ENCODE measurements around the gene KRTAP12-4. TPM values are rescaled to one million over a fixed set of nuclear protein-coding genes. Genes with fewer than 3 reads are reported as not detected.

Gene KRTAP12-4
- total and polyA plus RNA-seq, 7 donors, result not detected

DNA sequence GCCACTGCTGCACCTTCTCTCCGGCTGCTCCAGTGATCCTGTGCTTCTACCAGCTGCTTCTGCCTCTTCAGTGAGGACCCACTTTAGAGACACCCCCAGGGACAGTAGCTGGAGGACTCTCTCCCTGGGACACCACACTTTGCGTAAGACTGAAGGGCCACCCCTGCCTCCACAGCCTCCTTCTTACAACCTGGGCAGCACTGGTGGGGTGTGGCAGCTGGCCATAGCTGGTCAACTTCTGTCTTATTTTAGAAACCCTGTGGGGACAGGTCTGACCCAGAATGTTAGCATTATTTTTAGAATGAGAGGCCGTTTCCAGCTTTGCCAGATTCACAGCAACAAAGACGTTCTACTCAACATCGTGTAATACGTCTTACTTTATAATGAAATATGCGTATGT is 28.7 kb downstream of the KRTAP12-4 start:
- DNase-seq (no peak), ATAC-seq (no peak)
- Histone ChIP-seq H3K4me1 (no peaks in the 10 kb centered on the region), H3K36me3 (ENCODE audit: insufficient read depth in 1 of 2, low read depth in 1 of 2) (no peaks in the 10 kb centered on the region), H3K9me3 (peaks cover 14% of the 10 kb centered on the region), H3K27me3 (ENCODE audit: insufficient read depth in 3 of 3, low read length in 2 of 3) (peaks cover 0 to 13% (median 0%) of the 10 kb centered on the region in 3 donors), H3K27ac (no peak overlapping the region), H3K4me3 (no peak overlapping the region)
- WGBS, 3 donors, result 63 to 73% (median 71%) methylated on average over 7 of the region's 7 CpGs
- TF ChIP-seq, protein P1, sequence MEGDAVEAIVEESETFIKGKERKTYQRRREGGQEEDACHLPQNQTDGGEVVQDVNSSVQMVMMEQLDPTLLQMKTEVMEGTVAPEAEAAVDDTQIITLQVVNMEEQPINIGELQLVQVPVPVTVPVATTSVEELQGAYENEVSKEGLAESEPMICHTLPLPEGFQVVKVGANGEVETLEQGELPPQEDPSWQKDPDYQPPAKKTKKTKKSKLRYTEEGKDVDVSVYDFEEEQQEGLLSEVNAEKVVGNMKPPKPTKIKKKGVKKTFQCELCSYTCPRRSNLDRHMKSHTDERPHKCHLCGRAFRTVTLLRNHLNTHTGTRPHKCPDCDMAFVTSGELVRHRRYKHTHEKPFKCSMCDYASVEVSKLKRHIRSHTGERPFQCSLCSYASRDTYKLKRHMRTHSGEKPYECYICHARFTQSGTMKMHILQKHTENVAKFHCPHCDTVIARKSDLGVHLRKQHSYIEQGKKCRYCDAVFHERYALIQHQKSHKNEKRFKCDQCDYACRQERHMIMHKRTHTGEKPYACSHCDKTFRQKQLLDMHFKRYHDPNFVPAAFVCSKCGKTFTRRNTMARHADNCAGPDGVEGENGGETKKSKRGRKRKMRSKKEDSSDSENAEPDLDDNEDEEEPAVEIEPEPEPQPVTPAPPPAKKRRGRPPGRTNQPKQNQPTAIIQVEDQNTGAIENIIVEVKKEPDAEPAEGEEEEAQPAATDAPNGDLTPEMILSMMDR (IDR thresholded peaks at IDR 0.05), result no peak
- intact Hi-C loops (cut with DNase I), result no loop called here

DNA sequence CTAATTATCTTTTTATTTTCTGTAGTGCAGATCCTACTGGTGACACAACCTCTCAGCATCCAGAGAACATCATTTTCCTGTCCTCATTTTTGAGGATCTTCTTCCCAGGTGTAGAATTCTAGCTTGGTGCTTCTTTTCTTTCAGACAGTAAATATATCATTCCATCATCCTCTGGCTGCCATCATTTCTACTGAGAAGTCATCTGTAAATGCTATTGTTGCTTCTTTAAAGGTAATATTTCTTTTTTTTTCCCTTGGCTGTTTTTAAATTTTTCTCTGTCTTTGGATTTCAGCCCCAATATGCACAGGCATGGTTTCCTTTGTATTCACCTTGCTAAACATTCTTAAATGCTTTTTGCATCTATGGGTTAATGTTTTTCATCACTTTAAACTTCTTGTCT is 30.9 kb downstream of the KRTAP12-4 start:
- H3K27ac ChIP-seq, result no peak overlapping the region
- no peak for ATAC-seq
- no peak for DNase-seq
- H3K4me1 ChIP-seq, result no peaks in the 10 kb centered on the region
- H3K4me3 ChIP-seq, result no peak overlapping the region
- H3K27me3 ChIP-seq (ENCODE audit: insufficient read depth in 3 of 3, low read length in 2 of 3), result peaks cover 0 to 9% (median 0%) of the 10 kb centered on the region in 3 donors
- peaks cover 14% of the 10 kb centered on the region for H3K9me3 ChIP-seq
- no peaks in the 10 kb centered on the region for H3K36me3 ChIP-seq (ENCODE audit: insufficient read depth in 1 of 2, low read depth in 1 of 2)
- intact Hi-C loops (cut with DNase I), result loop anchor here in 1 of 2 donors (5.0 kb wide), 1 partner anchor 169 kb away; no protein-coding TSS in a partner anchor
- TF ChIP-seq, protein P1 (IDR thresholded peaks at IDR 0.05), result no peak

DNA sequence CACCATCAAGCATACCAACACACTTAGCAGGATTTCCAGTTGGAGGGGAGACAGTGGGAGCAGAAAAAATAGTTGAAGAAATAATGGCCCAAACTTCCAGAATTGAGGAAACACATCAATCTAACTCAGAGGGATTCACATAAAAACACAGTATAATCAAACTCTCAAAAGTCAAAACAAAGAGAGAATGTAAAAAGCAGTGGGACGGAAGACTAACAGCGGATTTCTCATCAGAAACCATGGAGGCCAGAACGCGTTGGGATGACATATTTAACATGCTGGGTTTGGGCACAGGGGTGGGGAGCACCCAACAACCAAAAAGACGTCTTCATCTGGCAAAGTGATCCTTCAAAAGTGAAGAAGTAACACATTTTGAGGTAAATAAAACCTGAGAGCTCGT is 34.6 kb downstream of the KRTAP12-4 start:
- intact Hi-C loops (cut with DNase I), result loop anchor here in 1 of 2 donors (5.0 kb wide), 1 partner anchor 172 kb away; no protein-coding TSS in a partner anchor
- H3K4me3 ChIP-seq, result no peak overlapping the region
- H3K9me3 ChIP-seq, result peaks cover 14% of the 10 kb centered on the region
- TF ChIP-seq, protein P1 (IDR thresholded peaks at IDR 0.05), result no peak
- no peak overlapping the region for H3K27ac ChIP-seq
- 82 to 86% (median 85%) methylated on average over 6 of the region's 6 CpGs for WGBS, 3 donors
- no peaks in the 10 kb centered on the region for H3K4me1 ChIP-seq
- H3K27me3 ChIP-seq (ENCODE audit: insufficient read depth in 3 of 3, low read length in 2 of 3), result peaks cover 0 to 17% (median 0%) of the 10 kb centered on the region in 3 donors
- H3K36me3 ChIP-seq (ENCODE audit: insufficient read depth in 1 of 2, low read depth in 1 of 2), result no peaks in the 10 kb centered on the region
- DNase-seq (no peak), ATAC-seq (no peak)

DNA sequence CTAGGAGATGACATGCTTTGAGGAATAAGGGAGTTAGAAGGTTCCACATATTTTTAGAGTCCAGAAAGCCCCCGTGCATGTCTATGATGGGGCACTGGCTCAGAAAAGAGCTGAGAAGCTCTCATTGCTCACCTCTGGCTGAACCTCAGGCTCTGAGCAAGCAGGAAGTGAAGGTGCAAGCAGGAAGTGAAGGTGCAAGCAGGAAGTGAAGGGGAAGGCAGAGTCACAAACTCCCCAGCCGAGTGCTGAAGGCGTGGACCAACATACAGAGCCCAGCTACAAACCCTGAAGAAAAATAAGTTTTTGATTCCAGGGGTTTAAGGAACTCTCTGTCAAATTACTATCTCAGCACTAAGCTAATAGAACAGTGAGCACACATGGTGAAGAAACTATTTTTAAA is 35.5 kb downstream of the KRTAP12-4 start:
- peaks cover 0 to 25% (median 3%) of the 10 kb centered on the region in 3 donors for H3K27me3 ChIP-seq (ENCODE audit: insufficient read depth in 3 of 3, low read length in 2 of 3)
- no peak for ATAC-seq
- WGBS, 3 donors, result 62 to 66% (median 65%) methylated on average over 3 of the region's 3 CpGs
- no peaks in the 10 kb centered on the region for H3K36me3 ChIP-seq (ENCODE audit: insufficient read depth in 1 of 2, low read depth in 1 of 2)
- peaks cover 9% of the 10 kb centered on the region for H3K9me3 ChIP-seq
- intact Hi-C loops (cut with DNase I), result no loop called here
- no peak overlapping the region for H3K27ac ChIP-seq
- no peak for DNase-seq
- H3K4me3 ChIP-seq, result no peak overlapping the region
- TF ChIP-seq, protein P1 (IDR thresholded peaks at IDR 0.05), result no peak
- H3K4me1 ChIP-seq, result no peaks in the 10 kb centered on the region

DNA sequence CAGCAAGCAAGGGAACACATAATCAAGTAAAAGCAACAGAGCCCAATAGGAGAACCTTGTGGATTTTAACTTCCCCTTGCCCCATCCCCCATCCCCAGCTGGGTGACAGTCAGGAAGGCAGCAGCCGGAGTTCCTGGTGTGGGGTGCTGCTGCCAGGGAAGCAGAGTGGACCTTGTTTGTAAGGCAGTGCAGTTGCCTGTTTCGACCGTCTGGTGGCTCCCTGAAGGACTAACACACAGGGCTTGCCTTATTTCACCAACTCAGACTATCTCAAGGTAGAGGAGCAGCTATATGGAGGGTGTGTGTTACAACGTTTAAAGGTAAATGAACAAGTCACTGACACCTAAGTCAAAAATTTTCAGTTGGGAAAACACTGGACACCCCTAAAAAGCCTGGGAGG is 36.0 kb downstream of the KRTAP12-4 start:
- TF ChIP-seq, protein P1 (IDR thresholded peaks at IDR 0.05), result peak; percentile 17
- no peaks in the 10 kb centered on the region for H3K4me1 ChIP-seq
- peaks cover 0 to 29% (median 3%) of the 10 kb centered on the region in 3 donors for H3K27me3 ChIP-seq (ENCODE audit: insufficient read depth in 3 of 3, low read length in 2 of 3)
- H3K27ac ChIP-seq, result no peak overlapping the region
- H3K36me3 ChIP-seq (ENCODE audit: insufficient read depth in 1 of 2, low read depth in 1 of 2), result no peaks in the 10 kb centered on the region
- ATAC-seq (no peak), DNase-seq (peak; percentile 29 to 61)
- H3K4me3 ChIP-seq, result no peak overlapping the region
- intact Hi-C loops (cut with DNase I), result no loop called here
- H3K9me3 ChIP-seq, result peaks cover 5% of the 10 kb centered on the region
- 17 to 36% (median 27%) methylated on average over 4 of the region's 4 CpGs for WGBS, 3 donors
